Middle frontal gyrus (tissue), 1 donor: ENCODE results near the gene ZBTB46.
A peak's percentile ranks its signal among the peaks of the same experiment; 100 is the strongest.

Source experiments
- DNase-seq: peaks from one replicate; pipeline ENCODE4 v3.0.0-alpha.2; 2015; ENCODE audit warnings: low spot score; ENCODE audit errors: extremely low spot score

ZBTB46 gene

DNA sequence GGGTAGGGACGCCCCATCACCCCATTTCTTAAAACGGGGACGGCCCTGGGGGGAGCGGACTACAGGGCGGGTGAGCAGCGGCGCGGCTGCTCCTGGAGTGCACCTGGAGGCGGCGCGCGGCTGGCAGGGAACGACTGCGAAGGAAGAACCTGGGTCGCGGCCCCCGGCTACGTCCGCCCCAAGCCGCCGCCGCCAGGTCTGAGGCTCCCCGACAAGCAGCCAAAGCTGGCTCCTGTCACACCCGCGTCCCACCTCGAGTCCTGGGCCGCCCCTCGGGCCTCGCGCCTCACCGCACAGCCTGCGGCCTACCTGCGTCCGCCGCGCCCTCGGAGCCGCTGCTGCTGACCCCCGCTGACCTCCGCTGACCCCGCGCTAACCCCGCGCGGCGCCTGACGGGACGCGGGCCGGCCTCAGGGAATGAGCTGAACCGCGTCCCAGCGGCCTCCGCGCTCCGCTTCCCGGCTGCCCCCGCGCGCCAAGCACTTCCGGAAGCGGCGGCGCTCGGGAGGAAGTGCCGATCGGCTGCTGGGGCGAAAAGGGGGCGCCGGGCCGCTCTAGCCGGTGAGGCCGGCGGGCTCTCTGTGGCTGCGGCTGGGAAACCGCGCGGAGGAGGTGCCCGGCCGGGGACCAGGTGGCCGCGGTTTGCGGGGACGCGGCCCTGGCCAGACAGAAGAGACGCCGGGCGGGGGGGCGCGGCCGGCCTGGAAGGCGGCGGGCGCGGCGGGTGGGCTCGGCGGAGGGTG, 123.3 kb downstream of the ZBTB46 start, which contains the start of the genes ARFRP1 and ZGPAT:
Gene ARFRP1 (minus strand): TSS at position 419 of the 743 bp plus-strand sequence. CDS start 885 bp downstream, outside the sequence.
Gene ZGPAT (plus strand): TSS at position 482 of the 743 bp plus-strand sequence. CDS start 542 bp downstream, outside the sequence.
- DNase-seq, result peak; percentile 87

DNA sequence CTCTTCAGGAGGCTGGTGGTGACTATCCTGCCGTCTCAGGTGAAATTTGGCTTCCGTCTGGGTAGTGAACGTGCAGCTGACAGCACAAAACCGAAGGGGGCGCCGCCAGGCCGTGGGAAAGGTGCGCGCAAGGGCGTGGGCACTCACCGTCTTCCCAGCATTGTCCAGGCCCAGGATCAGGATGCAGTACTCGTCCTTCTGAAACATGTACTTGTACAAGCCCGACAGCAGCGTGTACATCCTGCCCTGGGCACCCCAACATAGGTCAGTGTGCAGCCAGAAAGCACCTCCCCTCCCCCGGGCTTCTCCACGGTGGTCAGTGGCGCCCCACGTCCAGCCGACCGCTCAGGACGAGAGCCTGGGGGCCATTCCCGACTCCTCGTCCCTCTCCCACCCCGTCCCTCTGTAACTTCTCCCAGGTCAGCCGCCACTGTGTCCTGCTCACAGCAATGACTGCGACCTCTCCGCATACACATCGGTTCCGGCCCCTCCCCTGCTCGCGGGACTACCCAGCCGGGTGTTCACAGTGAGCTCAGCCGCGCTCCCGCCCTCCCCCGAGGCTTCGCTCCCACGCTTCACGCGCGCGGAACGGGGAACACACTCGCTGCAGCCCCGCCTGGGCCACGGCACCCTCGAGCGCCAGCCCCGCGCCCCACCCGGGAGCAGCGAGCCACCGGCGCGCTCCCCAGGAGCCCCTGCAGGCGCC, 124.1 kb downstream of the ZBTB46 start:
- no peak for DNase-seq

DNA sequence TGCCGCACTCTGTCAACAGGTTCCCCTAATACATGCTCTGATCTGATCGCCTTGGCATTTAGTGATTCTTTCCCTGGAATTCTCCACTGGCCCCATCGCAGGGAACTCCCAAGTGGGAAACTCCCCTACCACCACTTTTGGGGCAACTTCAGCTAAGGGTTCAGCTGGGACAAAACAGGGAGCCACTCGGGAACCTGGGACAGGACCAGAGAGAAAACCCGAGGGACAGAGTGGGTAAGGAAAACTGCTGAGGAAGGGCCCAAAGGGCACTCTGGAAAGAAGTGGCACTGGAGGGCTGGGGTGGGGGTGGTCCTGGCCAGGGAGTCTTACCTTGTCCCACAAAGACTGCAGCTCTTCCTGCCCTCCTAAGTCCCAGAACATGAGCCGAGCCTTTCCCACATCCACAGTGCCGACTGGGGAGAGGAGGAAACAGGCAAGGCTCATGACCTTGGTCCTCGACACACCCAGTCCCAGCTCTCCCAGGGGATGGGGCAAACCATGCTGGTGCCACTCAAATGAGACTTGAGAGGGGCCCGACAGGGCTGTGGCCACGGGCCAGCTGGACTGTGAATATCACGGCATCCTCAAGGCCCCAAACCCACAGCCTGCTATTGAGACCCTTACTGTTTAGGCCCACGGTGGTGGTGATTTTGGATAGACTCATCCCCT, 124.9 kb downstream of the ZBTB46 start:
- no peak for DNase-seq

DNA sequence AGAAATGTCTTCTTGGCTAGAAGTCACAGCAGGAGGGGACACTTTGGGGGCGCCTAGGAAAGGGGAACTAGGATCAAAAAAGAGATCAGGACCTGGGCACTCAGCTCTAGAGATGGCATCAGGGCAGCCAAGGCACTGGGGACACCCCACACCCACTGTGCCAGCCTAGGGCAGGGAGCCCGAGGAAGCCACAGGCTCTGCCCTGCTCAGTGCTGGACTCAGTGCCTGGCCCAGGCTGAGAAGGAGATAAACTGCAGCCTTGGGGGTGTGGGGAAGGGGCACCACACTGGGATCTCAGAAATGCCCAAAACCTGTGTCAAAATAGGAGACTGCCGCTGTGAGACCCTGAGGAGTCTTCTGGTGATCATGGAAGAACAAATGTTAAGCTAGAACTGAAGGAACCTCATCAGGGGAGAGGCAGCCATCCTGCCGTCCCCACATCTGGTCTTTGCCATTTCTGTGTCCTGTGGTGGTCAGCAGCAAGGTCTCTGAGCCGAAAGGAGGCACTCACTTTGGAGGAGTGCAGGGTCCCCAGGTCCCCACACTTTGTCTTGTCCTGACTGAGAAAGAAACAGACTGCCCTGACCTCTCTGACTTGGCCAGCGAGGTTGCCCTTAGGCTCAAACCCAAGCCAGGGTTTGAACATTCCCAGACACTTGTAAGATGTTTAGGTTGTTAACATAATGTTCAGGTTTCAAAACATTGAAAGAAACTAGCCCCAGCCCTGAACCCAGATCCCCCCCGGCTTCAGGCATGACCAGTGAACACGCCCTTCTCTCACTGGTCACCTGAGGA, 125.6 kb downstream of the ZBTB46 start:
- DNase-seq, result no peak

DNA sequence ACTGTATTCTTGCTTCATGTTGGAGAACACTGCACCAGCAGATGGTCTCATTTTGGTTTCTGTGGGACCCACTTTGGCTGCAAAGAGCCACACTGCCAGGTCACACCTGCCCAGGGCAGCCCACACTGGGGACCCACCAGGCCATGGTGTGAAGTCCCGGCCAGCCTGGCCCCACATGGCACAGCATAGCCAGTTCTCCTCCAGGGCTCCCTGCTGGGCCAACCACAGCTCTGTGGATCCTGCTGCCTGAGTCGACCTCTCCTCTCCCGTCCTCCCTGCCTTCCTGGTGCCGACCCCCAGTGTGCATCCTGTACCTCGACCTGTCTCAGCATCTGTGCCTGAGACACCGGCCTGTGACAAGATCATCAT, 126.3 kb downstream of the ZBTB46 start:
- DNase-seq, result no peak

DNA sequence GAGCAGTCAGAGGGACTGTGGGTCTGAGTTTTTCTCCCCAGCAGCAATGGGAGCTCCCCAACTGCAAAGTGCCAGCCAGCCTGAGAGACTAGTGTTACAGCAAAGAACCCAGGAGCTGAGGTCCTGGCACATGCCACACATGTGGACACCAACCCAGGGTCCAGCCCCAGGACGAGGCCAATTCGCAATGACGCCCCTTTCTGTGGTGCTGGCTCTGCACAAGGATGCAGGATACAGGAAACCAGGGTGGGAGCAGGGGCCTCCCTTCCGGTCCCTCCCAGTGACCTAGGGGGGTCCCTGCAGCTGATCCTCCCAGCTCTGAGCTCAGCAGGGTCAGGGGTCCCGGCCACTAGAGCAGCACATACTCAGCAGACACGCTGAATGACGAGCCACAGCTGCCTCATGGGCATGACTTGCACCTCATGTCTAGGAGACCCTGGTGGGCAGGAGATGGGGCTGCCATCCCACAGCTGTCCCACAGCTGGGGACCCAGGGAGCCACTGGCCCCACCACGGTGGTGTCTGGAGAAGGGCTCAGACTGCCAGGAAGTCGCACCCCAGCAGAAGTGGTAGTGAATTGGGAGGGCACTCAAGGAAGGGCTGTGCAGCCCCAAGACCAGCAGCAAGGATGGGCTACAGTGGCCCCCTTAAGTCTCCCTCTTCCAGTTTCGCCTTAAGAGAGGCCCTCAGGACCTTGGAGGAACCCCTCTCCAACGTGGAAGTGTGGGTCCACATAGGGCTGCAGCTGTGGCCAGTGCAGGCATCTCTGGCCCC, 126.9 kb downstream of the ZBTB46 start:
- DNase-seq, result no peak

DNA sequence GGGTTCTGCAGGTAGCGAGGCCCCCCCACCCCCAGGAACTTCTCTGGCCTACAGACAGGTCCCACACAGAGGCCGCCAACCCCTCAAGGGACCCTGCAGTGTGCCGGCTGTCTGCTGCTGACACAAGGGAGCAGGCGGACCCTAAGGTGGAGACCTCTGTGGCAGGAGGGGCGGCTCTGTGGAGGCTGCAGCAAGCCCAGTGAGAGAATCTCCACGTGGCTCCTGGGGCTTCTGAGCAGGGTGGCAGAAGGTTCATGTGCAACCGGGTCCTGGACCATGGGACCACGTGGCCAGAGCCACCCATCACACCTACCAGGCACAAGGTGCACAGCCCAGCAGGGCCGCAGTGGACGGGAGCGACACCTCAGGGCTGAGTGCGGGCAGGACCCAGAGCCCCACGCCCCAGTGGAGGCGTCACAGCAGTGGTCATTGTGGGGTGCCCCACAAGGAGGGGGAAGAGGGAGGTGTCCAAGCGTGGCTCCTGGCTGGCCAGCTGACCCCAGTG, 127.5 kb downstream of the ZBTB46 start:
- no peak for DNase-seq

DNA sequence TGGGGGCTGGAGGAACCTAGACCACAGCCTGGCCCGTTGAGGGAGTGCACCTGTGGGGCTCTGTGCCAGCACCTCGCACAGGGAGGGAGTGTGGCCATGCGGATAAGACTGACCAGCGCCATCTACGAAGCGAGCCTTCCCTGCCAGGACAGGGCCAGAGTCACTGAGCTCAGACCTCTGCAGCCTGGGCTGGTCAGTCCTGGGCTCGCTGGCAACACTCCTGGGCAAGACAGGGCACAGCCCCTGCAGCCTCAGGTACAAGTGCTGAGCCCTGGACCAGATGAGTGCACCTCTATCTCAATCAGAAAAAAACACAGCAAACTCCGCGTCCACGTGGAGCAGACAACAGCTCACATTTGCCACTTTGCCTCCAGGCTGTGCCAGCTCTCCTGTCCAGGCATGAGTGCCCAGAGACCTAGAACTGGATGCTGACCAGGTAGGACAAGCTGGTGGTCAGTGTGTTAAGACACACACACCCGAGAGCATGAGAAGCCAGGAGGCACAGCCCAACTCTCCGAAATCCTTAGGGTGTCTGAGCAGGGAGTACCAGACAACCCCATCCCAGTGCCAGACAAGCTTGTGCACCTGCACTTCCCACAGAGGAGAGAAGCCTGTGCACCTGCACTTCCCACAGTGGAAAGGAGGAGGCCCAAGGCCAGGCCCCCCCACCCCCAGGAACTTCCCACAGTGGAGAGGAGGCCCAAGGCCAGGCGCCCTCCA, 128.2 kb downstream of the ZBTB46 start:
- DNase-seq, result no peak

DNA sequence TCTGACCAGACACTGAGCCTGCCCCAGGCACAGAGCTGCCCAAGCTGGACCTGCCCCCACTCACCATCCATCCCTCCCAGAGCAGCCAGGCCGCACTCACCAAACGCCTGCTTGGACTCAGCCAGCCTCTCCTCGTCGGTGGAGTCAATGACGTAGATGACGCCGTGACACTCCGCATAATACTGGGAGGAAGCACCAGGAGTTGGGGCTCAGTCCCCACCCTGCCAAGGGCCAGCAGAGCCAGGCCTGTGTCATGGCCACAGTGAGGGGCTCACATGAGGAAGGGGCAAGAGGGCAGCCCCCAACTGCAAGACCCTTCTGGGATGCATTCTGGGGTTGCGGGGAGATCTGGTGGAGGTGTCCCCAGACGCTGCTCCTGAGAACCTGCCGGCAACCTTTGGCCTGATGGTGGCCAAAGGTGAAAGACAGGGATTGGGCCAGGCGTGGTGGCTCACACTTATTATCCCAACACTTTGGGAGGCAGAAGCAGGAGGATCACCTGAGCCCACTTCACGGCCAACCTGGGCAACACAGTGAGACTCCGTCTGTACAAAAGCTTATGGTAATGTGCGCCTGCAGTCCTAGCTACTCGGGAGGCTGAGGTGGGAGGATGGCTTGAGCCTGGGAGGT, 128.9 kb downstream of the ZBTB46 start:
- no peak for DNase-seq

DNA sequence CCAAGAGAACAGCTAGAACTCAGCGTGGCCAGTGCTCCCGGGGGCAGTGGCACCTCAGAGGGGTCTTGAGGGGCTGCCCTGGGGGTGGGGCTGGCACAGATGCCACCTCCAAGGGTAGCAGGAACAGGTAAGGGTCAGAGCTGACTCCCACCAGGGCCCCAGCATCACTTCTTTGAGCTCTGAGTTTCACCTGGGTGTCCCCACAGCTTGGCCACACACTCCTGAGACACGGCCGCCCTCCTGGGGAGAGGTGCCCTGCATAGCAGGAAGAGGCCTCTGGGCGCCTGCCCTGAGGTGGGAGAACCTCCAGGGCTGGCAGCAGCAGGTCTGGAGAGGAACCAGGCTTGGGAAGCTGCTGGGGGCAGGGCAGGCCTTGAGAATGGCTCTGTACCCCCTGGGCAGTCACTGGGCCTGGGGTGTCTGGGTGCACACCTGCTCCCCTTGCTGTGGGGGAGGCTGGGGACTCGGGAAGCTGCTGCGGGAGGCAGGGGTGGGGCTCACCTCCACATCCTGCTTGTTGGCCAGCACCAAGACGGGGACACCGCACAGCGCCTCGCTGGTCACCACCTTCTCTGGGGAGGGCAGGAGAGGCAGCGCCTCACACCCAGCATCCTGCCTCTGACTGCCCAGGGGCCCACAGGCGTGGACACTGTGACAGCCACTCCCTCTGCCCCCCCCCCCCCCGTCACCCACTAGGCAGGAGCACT, 129.6 kb downstream of the ZBTB46 start:
- no peak for DNase-seq

DNA sequence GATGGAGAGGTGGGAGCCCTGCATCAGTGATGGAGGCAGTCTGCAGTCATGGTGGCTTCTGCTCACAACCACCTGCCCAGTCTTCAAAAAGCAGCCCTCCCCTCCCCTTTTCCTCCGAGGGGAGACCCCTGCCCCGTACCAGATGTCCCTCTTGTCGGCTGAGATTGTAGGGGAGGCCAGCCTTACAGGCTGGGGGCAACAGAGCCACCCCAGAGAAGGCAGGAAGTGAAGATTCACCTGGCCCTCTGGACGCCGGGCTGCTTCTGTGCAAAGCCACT, 130.1 kb downstream of the ZBTB46 start:
- no peak for DNase-seq

DNA sequence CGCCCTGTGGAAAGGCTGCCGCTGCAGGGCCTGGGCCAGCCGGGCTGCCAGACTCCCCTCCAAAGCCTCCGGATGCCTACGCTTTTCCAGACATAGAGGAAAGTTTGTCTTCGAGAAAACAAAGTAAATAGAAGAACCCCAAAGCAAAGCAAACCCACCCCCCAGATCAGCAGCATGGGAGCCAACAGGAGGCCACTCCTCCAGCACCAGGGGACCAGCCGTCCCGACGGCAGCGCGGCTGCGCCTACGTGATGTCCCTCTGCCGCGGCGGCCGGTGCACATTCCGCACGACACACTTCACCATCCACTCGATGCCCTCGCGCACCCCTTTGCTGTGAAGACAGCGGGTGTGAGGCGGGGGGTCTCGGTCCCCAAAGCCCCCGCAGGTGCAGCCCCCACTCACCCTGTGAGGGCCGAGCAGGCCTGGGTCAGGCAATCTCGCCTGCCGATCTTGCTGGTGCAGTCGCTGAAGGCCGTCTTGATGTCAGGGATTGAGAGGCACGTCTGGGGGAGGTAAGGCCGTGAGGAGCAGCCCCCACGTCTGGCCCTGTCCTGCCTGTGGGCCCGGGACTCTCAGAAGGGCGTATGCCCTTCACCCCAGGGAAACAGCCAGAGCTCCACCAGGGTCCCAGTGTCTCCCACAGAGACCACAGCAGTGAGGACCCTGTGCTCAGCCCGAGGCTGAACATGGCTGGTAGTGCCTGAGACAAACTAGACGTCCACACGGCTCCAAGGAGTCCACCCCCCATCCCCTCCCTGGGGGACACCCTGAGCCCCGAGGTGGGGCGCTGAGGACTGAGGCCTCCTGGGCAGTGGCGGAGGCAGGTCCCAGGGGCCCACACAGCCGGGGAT, 130.6 kb downstream of the ZBTB46 start:
- no peak for DNase-seq

DNA sequence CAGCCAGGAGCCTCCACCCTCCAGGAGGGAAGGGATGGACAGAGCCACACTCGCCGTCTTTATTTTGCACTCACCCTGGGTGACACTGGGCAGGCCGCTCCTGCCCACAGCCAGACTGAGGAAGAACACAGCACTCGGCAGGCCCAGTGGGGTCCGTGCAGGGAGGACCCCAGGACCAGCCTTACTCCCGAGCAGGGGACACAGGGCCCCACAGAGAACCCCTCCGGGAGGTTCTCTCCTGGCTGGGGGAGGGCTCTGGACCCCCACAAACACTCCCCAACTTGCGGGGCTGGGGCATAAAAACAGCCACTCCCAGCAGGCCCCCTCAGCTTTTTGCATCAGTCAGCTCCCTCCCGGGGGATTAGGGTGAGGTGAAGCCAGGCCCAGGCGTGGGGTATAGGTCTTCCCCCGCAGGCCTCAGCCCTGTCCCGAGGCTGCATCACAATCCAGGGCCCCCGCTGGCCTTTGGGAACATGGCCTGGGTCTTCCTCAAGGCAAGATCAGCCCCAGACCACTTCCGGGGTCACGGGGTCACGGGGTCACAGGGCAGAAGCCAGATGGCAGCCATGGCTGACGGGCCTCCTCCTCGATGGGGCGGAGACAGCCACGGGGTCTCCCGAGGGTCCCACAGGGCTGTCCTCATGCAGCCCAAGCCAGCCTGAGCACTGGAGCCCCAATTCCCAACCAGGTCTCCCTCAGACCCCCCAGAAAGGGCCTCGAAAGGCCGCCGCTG, 131.4 kb downstream of the ZBTB46 start:
- no peak for DNase-seq

DNA sequence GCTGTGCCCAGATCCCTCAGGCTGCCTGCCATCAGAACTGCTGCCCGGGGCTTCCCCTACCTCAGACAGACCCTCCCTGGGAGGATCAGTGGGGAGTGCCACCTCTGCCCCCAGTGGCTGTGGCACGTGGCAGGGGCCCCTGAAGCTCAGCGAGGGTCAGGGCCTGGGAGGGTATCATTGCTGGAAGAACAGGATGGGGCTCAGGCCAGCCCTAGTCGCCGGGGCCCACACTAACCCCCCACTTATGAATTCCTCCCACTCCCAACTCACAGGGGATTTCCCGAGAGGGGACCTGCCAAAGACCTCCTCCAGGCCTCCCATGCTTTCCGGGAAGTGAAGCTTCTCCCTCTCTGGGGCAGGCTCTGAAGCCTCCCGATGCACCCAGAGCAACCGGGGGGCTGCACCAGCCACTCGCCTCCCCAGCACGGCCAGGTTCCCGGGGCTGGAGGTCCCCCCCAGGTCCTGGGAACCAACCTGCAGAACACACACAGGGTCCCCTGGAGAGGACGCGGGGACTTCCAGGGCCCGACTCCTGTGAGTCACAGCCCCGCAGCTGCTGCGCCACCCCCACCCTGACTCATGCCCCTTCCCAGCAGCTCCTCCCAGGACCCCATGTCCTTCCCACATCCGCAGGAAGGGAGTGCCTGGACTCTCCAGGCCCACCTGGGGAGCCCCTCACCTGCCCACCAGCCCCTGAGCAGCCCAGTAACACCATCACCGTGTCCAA, 132.2 kb downstream of the ZBTB46 start:
- DNase-seq, result no peak

DNA sequence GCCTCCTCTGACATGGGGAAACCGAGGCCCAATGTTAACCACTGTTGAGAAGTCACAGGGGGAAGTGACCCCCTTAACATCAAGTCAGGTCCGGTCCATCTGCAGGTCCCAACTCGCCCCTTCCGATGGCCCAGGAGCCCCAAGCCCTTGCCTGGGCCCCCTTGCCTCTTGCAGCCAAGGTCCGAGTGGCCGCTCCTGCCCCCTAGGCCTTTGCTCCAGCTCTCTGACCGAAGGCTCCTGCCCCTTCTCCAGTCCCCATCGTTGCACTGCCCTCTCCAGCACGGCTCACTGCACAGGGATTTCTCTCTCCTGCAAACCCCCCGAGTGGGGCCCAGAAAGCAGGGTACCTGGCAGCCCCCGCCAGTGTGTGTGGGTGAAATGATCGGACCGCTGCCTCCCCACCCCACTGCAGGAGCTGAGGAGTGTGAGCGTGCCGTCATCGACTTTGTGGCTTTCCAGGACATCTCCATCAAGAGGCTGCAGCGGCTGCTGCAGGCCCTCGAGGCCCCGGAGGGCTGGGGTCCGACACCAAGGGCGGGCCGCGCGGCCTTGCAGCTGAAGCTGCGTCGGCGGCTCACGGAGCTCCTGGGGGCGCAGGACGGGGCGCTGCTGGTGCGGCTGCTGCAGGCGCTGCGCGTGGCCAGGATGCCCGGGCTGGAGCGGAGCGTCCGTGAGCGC, 133.1 kb downstream of the ZBTB46 start:
- DNase-seq, result no peak

DNA sequence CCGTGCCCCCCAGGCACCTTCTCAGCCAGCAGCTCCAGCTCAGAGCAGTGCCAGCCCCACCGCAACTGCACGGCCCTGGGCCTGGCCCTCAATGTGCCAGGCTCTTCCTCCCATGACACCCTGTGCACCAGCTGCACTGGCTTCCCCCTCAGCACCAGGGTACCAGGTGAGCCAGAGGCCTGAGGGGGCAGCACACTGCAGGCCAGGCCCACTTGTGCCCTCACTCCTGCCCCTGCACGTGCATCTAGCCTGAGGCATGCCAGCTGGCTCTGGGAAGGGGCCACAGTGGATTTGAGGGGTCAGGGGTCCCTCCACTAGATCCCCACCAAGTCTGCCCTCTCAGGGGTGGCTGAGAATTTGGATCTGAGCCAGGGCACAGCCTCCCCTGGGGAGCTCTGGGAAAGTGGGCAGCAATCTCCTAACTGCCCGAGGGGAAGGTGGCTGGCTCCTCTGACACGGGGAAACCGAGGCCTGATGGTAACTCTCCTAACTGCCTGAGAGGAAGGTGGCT, 133.7 kb downstream of the ZBTB46 start:
- no peak for DNase-seq
